HG03039 (cell line): ENCODE measurements around the gene ACTN4.

Experiments used
- ATAC-seq: cut with Tn5 transposase; IDR thresholded peaks from one replicate; pipeline ENCODE4 v1.9.1; 2021; ENCODE audit warnings: mild to moderate bottlenecking, moderate library complexity; ENCODE audit not compliant: unreplicated experiment

The ACTN4 gene

GRCh38 chr19:38708413-38709024 is 61.1 kb downstream of the ACTN4 start:
- ATAC-seq: no peak

GRCh38 chr19:38709119-38709518 is 61.7 kb downstream of the ACTN4 start:
- no peak for ATAC-seq

- ATAC-seq: no peak
Observed at GRCh38 chr19:38709671-38710415, 62.4 kb downstream of the ACTN4 start.

- ATAC-seq: no peak
Observed at GRCh38 chr19:38710416-38710702, 62.9 kb downstream of the ACTN4 start.

- ATAC-seq: no peak
Observed at GRCh38 chr19:38710928-38711725, 63.7 kb downstream of the ACTN4 start.

- no peak for ATAC-seq
Observed at GRCh38 chr19:38711726-38712153, 64.3 kb downstream of the ACTN4 start.

GRCh38 chr19:38712161-38712748 is 64.8 kb downstream of the ACTN4 start:
- no peak for ATAC-seq

GRCh38 chr19:38713227-38713649 is 65.8 kb downstream of the ACTN4 start:
- ATAC-seq: no peak

- no peak for ATAC-seq
Observed at GRCh38 chr19:38713865-38714264, 66.4 kb downstream of the ACTN4 start.

- no peak for ATAC-seq
Observed at GRCh38 chr19:38714354-38714778, 66.9 kb downstream of the ACTN4 start.

- no peak for ATAC-seq
Observed at GRCh38 chr19:38715555-38715954, 68.1 kb downstream of the ACTN4 start.

- ATAC-seq: no peak
Observed at GRCh38 chr19:38717051-38717450, 69.6 kb downstream of the ACTN4 start.

GRCh38 chr19:38717855-38718254 is 70.4 kb downstream of the ACTN4 start:
- no peak for ATAC-seq

GRCh38 chr19:38718747-38719543 is 71.5 kb downstream of the ACTN4 start:
- ATAC-seq: no peak

- ATAC-seq: no peak
Observed at GRCh38 chr19:38719761-38720558, 72.5 kb downstream of the ACTN4 start.

GRCh38 chr19:38720559-38721236 is 73.2 kb downstream of the ACTN4 start:
- no peak for ATAC-seq

GRCh38 chr19:38721496-38721895 is 74.0 kb downstream of the ACTN4 start:
- ATAC-seq: no peak

GRCh38 chr19:38721979-38722773 is 74.7 kb downstream of the ACTN4 start:
- no peak for ATAC-seq
